K562 (cell line): ENCODE measurements around the gene METAP1D. TPM values are rescaled to one million over a fixed set of nuclear protein-coding genes. Genes with fewer than 3 reads are reported as not detected.
A peak's percentile ranks its signal among the peaks of the same experiment; 100 is the strongest.

Experiments used
- ATAC-seq: fragments of 200-7000 bp; cut with Tn5 transposase; 3 replicates; pipeline ENCODE4 v1.9.1; 2020; ENCODE audit warnings: moderate library complexity
- BruUV-seq: library from RNA; stranded (reverse); fragments of 400-500 nt; replicated peaks from 2 replicates; lab custom pipeline; 2021; lab: Mats Ljungman, UMichigan
- CTCF ChIA-PET: fragments of 300-600 bp; formaldehyde crosslinking; extraction: SDS; loops from one replicate; lab custom pipeline; 2021; ENCODE audit warnings: low intra/inter-chr PET ratio; lab: Yijun Ruan, JAX
- POLR2A ChIA-PET: fragments of 300-600, 350-650 bp; sonication (Branson Sonifier 250); formaldehyde crosslinking; extraction: SDS; loops from one replicate; lab custom pipeline; 2021; ENCODE audit warnings: antibody characterized with exemption, inconsistent platforms; lab: Yijun Ruan, JAX
- DNase-seq, 4 experiments: peaks; one replicate each; pipeline versions ENCODE4 v3.0.0 to v3.0.0-alpha.2; 2011 to 2018; ENCODE audit warnings: low spot score in 3 of 4, mixed read lengths in 3 of 4; ENCODE audit errors: extremely low read depth in 1 of 4
- FAIRE-seq: peaks from 2 replicates; lab custom pipeline; 2011; peaks lifted over from hg19 to GRCh38; lab: Jason Lieb, UNC
- H2AFZ ChIP-seq: 2 replicates; pipeline ENCODE4 v1.6.0; 2011; ENCODE audit warnings: low read depth, low read length, control low read depth, inconsistent platforms
- H3K27ac ChIP-seq: fragments of 200-600 bp; 3 replicates; pipeline ENCODE4 v1.8.0; 2011; ENCODE audit warnings: low read depth, mild to moderate bottlenecking, control low read depth, inconsistent platforms, low read length, moderate library complexity, mixed read lengths; ENCODE audit errors: extremely low read depth
- H3K27me3 ChIP-seq, 2 experiments: fragments of 300-600 bp in 1 of 2; 2 replicates in 1 of 2; 3 replicates in 1 of 2; pipeline versions ENCODE4 v1.6.0 to v1.8.0; 2011; ENCODE audit warnings: inconsistent platforms in 2 of 2, low read length in 2 of 2, mild to moderate bottlenecking in 1 of 2, mixed read lengths in 1 of 2, moderate library complexity in 1 of 2; ENCODE audit not compliant: control insufficient read depth in 2 of 2, insufficient read depth in 2 of 2
- H3K36me3 ChIP-seq: fragments of 300-600 bp; 3 replicates; pipeline ENCODE4 v1.8.0; 2011; ENCODE audit warnings: mild to moderate bottlenecking, low read length, inconsistent platforms; ENCODE audit not compliant: control insufficient read depth, insufficient read depth
- H3K4me1 ChIP-seq, 2 experiments: fragments of 200-600 bp in 1 of 2; replicated peaks in 1 of 2; 2 replicates in 1 of 2; 3 replicates in 1 of 2; pipeline versions ENCODE4 v1.5.1 to v1.8.0; 2011; ENCODE audit warnings: inconsistent platforms in 2 of 2, low read length in 2 of 2, mild to moderate bottlenecking in 1 of 2, mixed read lengths in 1 of 2, moderate library complexity in 1 of 2; ENCODE audit not compliant: control insufficient read depth in 2 of 2, insufficient read depth in 2 of 2
- H3K4me2 ChIP-seq: 2 replicates; pipeline ENCODE4 v1.6.1; 2011; ENCODE audit warnings: low read length, control low read depth, inconsistent platforms, mixed read lengths; ENCODE audit not compliant: insufficient read depth
- H3K4me3 ChIP-seq: fragments of 200-600 bp; sonication (generic), shearing (Covaris generic); 2 replicates; pipeline ENCODE4 v1.5.1; 2016; ENCODE audit warnings: control low read depth, inconsistent platforms
- H3K79me2 ChIP-seq: fragments of 200-600 bp; 3 replicates; pipeline ENCODE4 v1.8.0; 2011; ENCODE audit warnings: low read length, inconsistent platforms; ENCODE audit not compliant: control insufficient read depth, insufficient read depth
- H3K9ac ChIP-seq, 2 experiments: 2 replicates each; pipeline versions ENCODE4 v1.6.0 to v1.6.1; 2011; ENCODE audit warnings: low read depth in 2 of 2, low read length in 2 of 2, control low read depth in 1 of 2, inconsistent platforms in 1 of 2, mild to moderate bottlenecking in 1 of 2, mixed read lengths in 1 of 2; ENCODE audit not compliant: insufficient read depth in 1 of 2
- H3K9me1 ChIP-seq: one replicate; pipeline ENCODE4 v1.6.0; 2011; ENCODE audit warnings: inconsistent platforms, mild to moderate bottlenecking, low read length, moderate library complexity; ENCODE audit not compliant: control insufficient read depth, insufficient read depth
- H3K9me3 ChIP-seq: replicated peaks from 2 replicates; pipeline ENCODE4 v1.5.1; 2011; ENCODE audit warnings: low read depth, low read length, inconsistent platforms; ENCODE audit not compliant: control insufficient read depth, insufficient read depth
- H4K20me1 ChIP-seq: replicated peaks from 2 replicates; pipeline ENCODE4 v1.6.1; 2011; ENCODE audit warnings: low read length, inconsistent platforms, mixed read lengths; ENCODE audit not compliant: control insufficient read depth, insufficient read depth
- DMBX1 ChIP-seq: fragments of 250-450 bp; sonication (Bioruptor Pico); IDR thresholded peaks from 2 replicates; pipeline ENCODE4 v1.8.0; 2022; ENCODE audit warnings: inconsistent platforms, mild to moderate bottlenecking, moderate library complexity, borderline replicate concordance
- ILK ChIP-seq: fragments of 450-650 bp; IDR thresholded peaks from 2 replicates; pipeline ENCODE4 v1.6.1; 2016; ENCODE audit warnings: missing genetic modification characterization, low read depth, mild to moderate bottlenecking, missing compliant biosample characterization, moderate library complexity, borderline replicate concordance
- KDM1A ChIP-seq, 2 experiments: fragments of 450-650 bp; IDR thresholded peaks; 2 replicates each; pipeline ENCODE4 v1.6.1; 2016; ENCODE audit warnings: mild to moderate bottlenecking in 2 of 2
- MEIS2 ChIP-seq: fragments of 450-650 bp; IDR thresholded peaks from 2 replicates; pipeline ENCODE4 v1.6.1; 2014; ENCODE audit warnings: mild to moderate bottlenecking; ENCODE audit not compliant: partially characterized antibody
- PRDM10 ChIP-seq: fragments of 450-650 bp; IDR thresholded peaks from 2 replicates; pipeline ENCODE4 v1.6.1; 2018; ENCODE audit not compliant: partially characterized antibody
- RFX1 ChIP-seq: fragments of 450-650 bp; IDR thresholded peaks from 2 replicates; pipeline ENCODE4 v1.6.1; 2016; ENCODE audit warnings: mild to moderate bottlenecking, moderate library complexity
- SMAD4 ChIP-seq: fragments of 250-450 bp; sonication (Bioruptor Pico); conservative IDR thresholded peaks from 2 replicates; pipeline ENCODE4 v1.8.0; 2021; ENCODE audit warnings: inconsistent platforms, mild to moderate bottlenecking, moderate library complexity
- SRSF1 ChIP-seq: fragments of 200-400 bp; formaldehyde crosslinking; IDR thresholded peaks from 2 replicates; pipeline ENCODE4 v1.6.1; 2017; ENCODE audit warnings: mild to moderate bottlenecking, low read depth, low read length, moderate library complexity
- STAT5B ChIP-seq: fragments of 250-450 bp; sonication (Bioruptor Pico); IDR thresholded peaks from 2 replicates; pipeline ENCODE4 v1.8.0; 2021; ENCODE audit warnings: mild to moderate bottlenecking, inconsistent platforms
- THRB ChIP-seq: fragments of 450-650 bp; formaldehyde crosslinking; conservative IDR thresholded peaks from 2 replicates; pipeline ENCODE4 v1.4.0; 2022; ENCODE audit warnings: mild to moderate bottlenecking, missing genetic modification characterization
- ZBTB8A ChIP-seq: fragments of 450-650 bp; IDR thresholded peaks from 2 replicates; pipeline ENCODE4 v1.6.1; 2018; ENCODE audit warnings: mild to moderate bottlenecking, moderate library complexity; ENCODE audit not compliant: partially characterized antibody
- WGBS: fragments of 100-300 bp; shearing (Covaris generic); methylation state at CpG from one replicate; pipeline ENCODE4 v1.1.6; 2016; ENCODE audit warnings: low coverage, mixed read lengths; ENCODE audit not compliant: insufficient coverage; ENCODE audit errors: missing lambda C conversion rate; 5-methylcytosine and 5-hydroxymethylcytosine counted together
- in situ Hi-C: fragments of 300-500 bp; cut with MboI; formaldehyde crosslinking; loops from 4 replicates; pipeline ENCODE4 v1.15.0; 2018; ENCODE audit warnings: inconsistent platforms, mixed read lengths
- intact Hi-C: fragments of 100-400 bp; cut with micrococcal nuclease; formaldehyde crosslinking; loops from 2 replicates; pipeline ENCODE4 v1.14.2; 2022
- polyA plus RNA-seq, 8 experiments: library from polyadenylated mRNA; depleted of rRNA in 4 of 8; stranded (reverse) in 5 of 8; unstranded in 3 of 8; fragments of >200 nt; fragmentation: Nextera tagmentation in 2 of 8; fragmentation: Illumina TruSeq in 1 of 8; extraction: Ambion mirVana in 2 of 8; extraction: Trizol in 1 of 8; gene quantifications; 2 replicates each; pipeline versions ENCODE4 v1.2.1 to v1.2.3, GENCODE V29; 2011 to 2014; ENCODE audit warnings: inconsistent platforms in 1 of 8, missing spikeins in 1 of 8
- total RNA-seq, 7 experiments: library from RNA; depleted of rRNA in 6 of 7; stranded (reverse); fragments of >200 nt in 6 of 7; fragmentation: Illumina TruSeq in 2 of 7; extraction: Trizol in 2 of 7; gene quantifications; 2 replicates each; pipeline versions ENCODE4 v1.2.1 to v1.2.3, GENCODE V29; 2011 to 2021; ENCODE audit warnings: low replicate concordance in 1 of 7
- TF ChIP-seq, protein P1 (sequence below): fragments of 450-650 bp; formaldehyde crosslinking; IDR thresholded peaks from 2 replicates; pipeline ENCODE4 v1.4.0; 2022; ENCODE audit warnings: missing genetic modification characterization
- TF ChIP-seq, protein P2 (sequence below): fragments of 450-650 bp; IDR thresholded peaks from 2 replicates; pipeline ENCODE4 v1.6.1; 2016

METAP1D gene
- total and polyA plus RNA-seq, 9 of the 15 experiments (the other 6 are each of a cell fraction or from before 2014, with no cell fraction given): 8.0 to 23.4 (median 15.7) TPM

GRCh38 chr2:172046866-172047565 lies 47.3 kb downstream of the METAP1D start:
- no peak overlapping the region; the same call in 1 of the 2 replicates for H2AFZ ChIP-seq
- H3K27ac ChIP-seq: no peak overlapping the region; the same call in 2 of the 3 replicates
- intact Hi-C loops: loop anchor here (1.0 to 5.0 kb wide), 3 partner anchors 38 to 125 kb away; partner anchors contain the start of genes DLX1, HAT1 and METAP1D
- H3K27me3 ChIP-seq: no peaks in the 10 kb centered on the region
- ATAC-seq: peak; percentile 18
- no peaks in the 10 kb centered on the region for H3K9me3 ChIP-seq
- CTCF ChIA-PET: no interaction called here
- 54% methylated on average over 3 of the region's 3 CpGs for WGBS
- BruUV-seq: no TSS peak
- H3K36me3 ChIP-seq: no peaks in the 10 kb centered on the region
- TF ChIP-seq PRDM10 (no peak), RFX1 (peak; percentile 90), KDM1A (IDR thresholded peaks at IDR 0.05) (peak in 1 of 2 experiments; percentile 53; a peak in 1 of 4 replicates), DMBX1 (CRISPR knock-in tag) (peak; percentile 44; the same call in 1 of the 2 replicates), MEIS2 (peak; percentile 64), ZBTB8A (peak; percentile 24), ILK (tag) (no peak), THRB (peak; percentile 65; the same call in 1 of the 2 replicates), STAT5B (CRISPR knock-in tag) (no peak), SRSF1 (no peak), SMAD4 (0 out of 2 replicates have a peak, but pooled peaks have one; percentile 6)
- TF ChIP-seq, protein P1, sequence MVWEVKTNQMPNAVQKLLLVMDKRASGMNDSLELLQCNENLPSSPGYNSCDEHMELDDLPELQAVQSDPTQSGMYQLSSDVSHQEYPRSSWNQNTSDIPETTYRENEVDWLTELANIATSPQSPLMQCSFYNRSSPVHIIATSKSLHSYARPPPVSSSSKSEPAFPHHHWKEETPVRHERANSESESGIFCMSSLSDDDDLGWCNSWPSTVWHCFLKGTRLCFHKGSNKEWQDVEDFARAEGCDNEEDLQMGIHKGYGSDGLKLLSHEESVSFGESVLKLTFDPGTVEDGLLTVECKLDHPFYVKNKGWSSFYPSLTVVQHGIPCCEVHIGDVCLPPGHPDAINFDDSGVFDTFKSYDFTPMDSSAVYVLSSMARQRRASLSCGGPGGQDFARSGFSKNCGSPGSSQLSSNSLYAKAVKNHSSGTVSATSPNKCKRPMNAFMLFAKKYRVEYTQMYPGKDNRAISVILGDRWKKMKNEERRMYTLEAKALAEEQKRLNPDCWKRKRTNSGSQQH (CRISPR knock-in tag): peak; percentile 11; the same call in 1 of the 2 replicates
- TF ChIP-seq, protein P2, sequence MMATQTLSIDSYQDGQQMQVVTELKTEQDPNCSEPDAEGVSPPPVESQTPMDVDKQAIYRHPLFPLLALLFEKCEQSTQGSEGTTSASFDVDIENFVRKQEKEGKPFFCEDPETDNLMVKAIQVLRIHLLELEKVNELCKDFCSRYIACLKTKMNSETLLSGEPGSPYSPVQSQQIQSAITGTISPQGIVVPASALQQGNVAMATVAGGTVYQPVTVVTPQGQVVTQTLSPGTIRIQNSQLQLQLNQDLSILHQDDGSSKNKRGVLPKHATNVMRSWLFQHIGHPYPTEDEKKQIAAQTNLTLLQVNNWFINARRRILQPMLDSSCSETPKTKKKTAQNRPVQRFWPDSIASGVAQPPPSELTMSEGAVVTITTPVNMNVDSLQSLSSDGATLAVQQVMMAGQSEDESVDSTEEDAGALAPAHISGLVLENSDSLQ: peak; percentile 81
- TF ChIP-seq, all 486 proteins: peak for 9
- H3K4me3 ChIP-seq: no peak overlapping the region
- in situ Hi-C loops: no loop called here
- no peaks in the 10 kb centered on the region for H3K9me1 ChIP-seq
- no peak overlapping the region for H3K4me2 ChIP-seq
- H3K4me1 ChIP-seq: peaks cover 3 to 34% of the 10 kb centered on the region in 2 experiments; a peak in 4 of 5 replicates
- POLR2A ChIA-PET: interaction anchor here (1.2 to 2.1 kb wide), 4 partner anchors 9 to 15 kb away, joined by 3 to 10 read pairs (median 6); no protein-coding TSS in a partner anchor
- no peak for DNase-seq
- H3K79me2 ChIP-seq: peaks cover 11% of the 10 kb centered on the region; the same call in 2 of the 3 replicates
- H3K9ac ChIP-seq: no peak overlapping the region
- H4K20me1 ChIP-seq: no peaks in the 10 kb centered on the region
- no peak for FAIRE-seq
